Common myeloid progenitor, CD34-positive (primary cell): Measurements from ENCODE around the gene CYP19A1.

Experiments used
- CTCF ChIA-PET: fragments of 350-600 bp; sonication (Branson Sonifier 250); formaldehyde crosslinking; loops from one replicate; lab custom pipeline; 2021; ENCODE audit warnings: antibody characterized with exemption; lab: Charles Lee
- POLR2A ChIA-PET: fragments of 350-600 bp; sonication (Branson Sonifier 250); formaldehyde crosslinking; loops from one replicate; lab custom pipeline; 2021; ENCODE audit warnings: antibody characterized with exemption; lab: Charles Lee
- DNase-seq, 3 donors: peaks; one replicate each; pipeline versions ENCODE4 v3.0.0 to v3.0.0-alpha.2; 2013
- H3K27ac ChIP-seq, 2 experiments: 1 replicate in 1 of 2; 2 replicates in 1 of 2; pipeline ENCODE4 v1.7.0; 2013; ENCODE audit warnings: inconsistent platforms in 2 of 2, low read length in 2 of 2, mild to moderate bottlenecking in 2 of 2, low read depth in 1 of 2, moderate library complexity in 1 of 2; ENCODE audit not compliant: severe bottlenecking in 2 of 2, insufficient read depth in 1 of 2, poor library complexity in 1 of 2
- H3K27me3 ChIP-seq, 5 experiments: replicated peaks in 2 of 5; 1 replicate in 3 of 5; 2 replicates in 2 of 5; pipeline versions ENCODE4 v1.6.1 to v1.7.0; 2013; ENCODE audit warnings: low read length in 4 of 5, mild to moderate bottlenecking in 2 of 5, moderate library complexity in 2 of 5, inconsistent platforms in 1 of 5; ENCODE audit not compliant: insufficient read depth in 5 of 5, control insufficient read depth in 4 of 5
- H3K36me3 ChIP-seq, 4 experiments: 1 replicate in 2 of 4; 2 replicates in 2 of 4; pipeline versions ENCODE4 v1.6.1 to v1.7.0; 2013; ENCODE audit warnings: low read length in 3 of 4, control low read depth in 1 of 4, mild to moderate bottlenecking in 1 of 4; ENCODE audit not compliant: control insufficient read depth in 4 of 4, insufficient read depth in 4 of 4
- H3K4me1 ChIP-seq, 4 experiments: 1 replicate in 3 of 4; 2 replicates in 1 of 4; pipeline versions ENCODE4 v1.6.1 to v1.7.1; 2013; ENCODE audit warnings: low read length in 3 of 4, mild to moderate bottlenecking in 3 of 4, control low read depth in 1 of 4, inconsistent platforms in 1 of 4, moderate library complexity in 1 of 4; ENCODE audit not compliant: control insufficient read depth in 4 of 4, insufficient read depth in 4 of 4; ENCODE audit errors: control extremely low read depth in 1 of 4
- H3K4me3 ChIP-seq, 7 experiments: 1 replicate in 4 of 7; 2 replicates in 3 of 7; pipeline versions ENCODE4 v1.5.1 to v1.7.0; 2013; ENCODE audit warnings: mild to moderate bottlenecking in 7 of 7, low read length in 6 of 7, moderate library complexity in 6 of 7, inconsistent platforms in 2 of 7, low read depth in 2 of 7, control low read depth in 1 of 7; ENCODE audit not compliant: insufficient read depth in 4 of 7, control insufficient read depth in 1 of 7; ENCODE audit errors: extremely low read depth in 1 of 7
- H3K9me3 ChIP-seq, 5 experiments: 1 replicate in 4 of 5; 2 replicates in 1 of 5; pipeline versions ENCODE4 v1.6.1 to v1.7.1; 2013; ENCODE audit warnings: low read length in 4 of 5, mild to moderate bottlenecking in 2 of 5, inconsistent platforms in 1 of 5, low read depth in 1 of 5, moderate library complexity in 1 of 5; ENCODE audit not compliant: control insufficient read depth in 4 of 5, insufficient read depth in 2 of 5; ENCODE audit errors: control extremely low read depth in 1 of 5
- WGBS: methylation state at CpG from one replicate; pipeline ENCODE4 v1.1.5; 2013; ENCODE audit not compliant: insufficient coverage; 5-methylcytosine and 5-hydroxymethylcytosine counted together

The CYP19A1 gene

GRCh38 chr15:51350723-51351122 is 12.3 kb upstream of the CYP19A1 start:
- Histone ChIP-seq H3K4me1 (no peaks in the 10 kb centered on the region), H3K9me3 (no peaks in the 10 kb centered on the region), H3K27ac (no peak overlapping the region), H3K36me3 (no peaks in the 10 kb centered on the region), H3K27me3 (no peaks in the 10 kb centered on the region), H3K4me3 (no peak overlapping the region)
- no peak for DNase-seq
- no CpG with 5 or more reads among the region's 3 CpGs for WGBS
- CTCF ChIA-PET = interaction anchor here (0.6 kb wide), 1 partner anchor 445 kb away, joined by 3 read pairs; no protein-coding TSS in a partner anchor
- POLR2A ChIA-PET = no interaction called here

- H3K4me1 ChIP-seq = no peaks in the 10 kb centered on the region
- WGBS = no CpG with 5 or more reads among the region's 4 CpGs
Observed at GRCh38 chr15:51349156-51349844, 10.9 kb upstream of the CYP19A1 start.

GRCh38 chr15:51348688-51349087 is 10.3 kb upstream of the CYP19A1 start:
- no peak overlapping the region for H3K27ac ChIP-seq
- H3K36me3 ChIP-seq = no peaks in the 10 kb centered on the region
- 87% methylated on average over 3 of the region's 5 CpGs for WGBS
- no peak overlapping the region for H3K4me3 ChIP-seq
- peaks cover 0 to 2% (median 0%) of the 10 kb centered on the region in 5 experiments for H3K27me3 ChIP-seq
- DNase-seq = no peak
- H3K9me3 ChIP-seq = no peaks in the 10 kb centered on the region
- CTCF ChIA-PET = no interaction called here
- POLR2A ChIA-PET = no interaction called here
- H3K4me1 ChIP-seq = no peaks in the 10 kb centered on the region

More at GRCh38 chr15:51349156-51349844, 10.9 kb upstream of the CYP19A1 start:
- H3K4me3 ChIP-seq = no peak overlapping the region
- H3K9me3 ChIP-seq = no peaks in the 10 kb centered on the region
- no peaks in the 10 kb centered on the region for H3K36me3 ChIP-seq
- ChIA-PET CTCF (no interaction called here), POLR2A (no interaction called here)
- peaks cover 0 to 2% (median 0%) of the 10 kb centered on the region in 5 experiments for H3K27me3 ChIP-seq
- H3K27ac ChIP-seq = no peak overlapping the region
- DNase-seq = no peak

DNA sequence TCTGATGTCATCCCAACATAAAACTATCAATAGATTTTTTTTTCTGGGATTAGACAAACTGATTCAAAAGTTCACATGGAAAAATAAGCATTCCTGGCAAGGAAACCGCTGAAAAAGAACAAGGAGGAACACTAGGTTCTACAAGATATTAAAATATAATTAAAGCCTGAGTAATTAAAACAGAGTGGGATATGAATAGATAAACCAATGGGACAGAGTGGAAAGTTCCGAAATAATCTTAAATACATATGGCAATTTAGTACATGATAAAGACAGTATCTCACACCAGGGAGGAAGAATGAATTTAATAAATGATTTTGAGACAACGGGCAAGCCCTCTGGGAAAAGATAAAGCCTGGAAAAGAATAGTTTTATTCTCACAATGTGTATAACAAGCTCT is 7.7 kb upstream of the CYP19A1 start:
- Histone ChIP-seq H3K9me3 (no peaks in the 10 kb centered on the region), H3K4me3 (no peak overlapping the region), H3K27me3 (peaks cover 0 to 27% (median 11%) of the 10 kb centered on the region in 5 experiments), H3K27ac (no peak overlapping the region), H3K36me3 (no peaks in the 10 kb centered on the region), H3K4me1 (peaks cover 0 to 12% (median 8%) of the 10 kb centered on the region in 4 experiments)
- DNase-seq = no peak
- ChIA-PET CTCF (no interaction called here), POLR2A (no interaction called here)
- WGBS = no CpG with 5 or more reads among the region's 3 CpGs

- no peak overlapping the region for H3K27ac ChIP-seq
- ChIA-PET CTCF (interaction anchor here (1.0 kb wide), 1 partner anchor 127 kb away, joined by 3 read pairs; no protein-coding TSS in a partner anchor), POLR2A (no interaction called here)
- no peak overlapping the region for H3K4me3 ChIP-seq
- no peaks in the 10 kb centered on the region for H3K9me3 ChIP-seq
- no peak for DNase-seq
- peaks cover 0 to 39% (median 18%) of the 10 kb centered on the region in 5 experiments for H3K27me3 ChIP-seq
- H3K4me1 ChIP-seq = peaks cover 0 to 12% (median 8%) of the 10 kb centered on the region in 4 experiments
- H3K36me3 ChIP-seq = no peaks in the 10 kb centered on the region
- WGBS = 98% methylated on average over 4 of the region's 4 CpGs
Observed at GRCh38 chr15:51343466-51343865, 5.1 kb upstream of the CYP19A1 start.

- no peak overlapping the region for H3K27ac ChIP-seq
- H3K4me1 ChIP-seq = peaks cover 0 to 12% (median 8%) of the 10 kb centered on the region in 4 experiments
- H3K36me3 ChIP-seq = no peaks in the 10 kb centered on the region
- 61% methylated on average over 10 of the region's 16 CpGs for WGBS
- ChIA-PET CTCF (interaction anchor here (1.0 kb wide), 1 partner anchor 128 kb away, joined by 3 read pairs; no protein-coding TSS in a partner anchor), POLR2A (interaction anchor here (1.1 kb wide), 1 partner anchor 38 kb away, joined by 3 read pairs; no protein-coding TSS in a partner anchor)
- DNase-seq = no peak
- H3K27me3 ChIP-seq = peaks cover 0 to 39% (median 18%) of the 10 kb centered on the region in 5 experiments
- peak overlapping the region in 2 of 7 experiments; percentile 48 to 67 for H3K4me3 ChIP-seq
- H3K9me3 ChIP-seq = no peaks in the 10 kb centered on the region
Observed at GRCh38 chr15:51342227-51342999, 4.0 kb upstream of the CYP19A1 start.
